OCI-M1 (cell line): ENCODE results near the gene KCNQ1.

Source experiments
- DNase-seq: peaks from one replicate; lab custom pipeline; 2025; lab: John Stamatoyannopoulos, UW

The KCNQ1 gene

DNA sequence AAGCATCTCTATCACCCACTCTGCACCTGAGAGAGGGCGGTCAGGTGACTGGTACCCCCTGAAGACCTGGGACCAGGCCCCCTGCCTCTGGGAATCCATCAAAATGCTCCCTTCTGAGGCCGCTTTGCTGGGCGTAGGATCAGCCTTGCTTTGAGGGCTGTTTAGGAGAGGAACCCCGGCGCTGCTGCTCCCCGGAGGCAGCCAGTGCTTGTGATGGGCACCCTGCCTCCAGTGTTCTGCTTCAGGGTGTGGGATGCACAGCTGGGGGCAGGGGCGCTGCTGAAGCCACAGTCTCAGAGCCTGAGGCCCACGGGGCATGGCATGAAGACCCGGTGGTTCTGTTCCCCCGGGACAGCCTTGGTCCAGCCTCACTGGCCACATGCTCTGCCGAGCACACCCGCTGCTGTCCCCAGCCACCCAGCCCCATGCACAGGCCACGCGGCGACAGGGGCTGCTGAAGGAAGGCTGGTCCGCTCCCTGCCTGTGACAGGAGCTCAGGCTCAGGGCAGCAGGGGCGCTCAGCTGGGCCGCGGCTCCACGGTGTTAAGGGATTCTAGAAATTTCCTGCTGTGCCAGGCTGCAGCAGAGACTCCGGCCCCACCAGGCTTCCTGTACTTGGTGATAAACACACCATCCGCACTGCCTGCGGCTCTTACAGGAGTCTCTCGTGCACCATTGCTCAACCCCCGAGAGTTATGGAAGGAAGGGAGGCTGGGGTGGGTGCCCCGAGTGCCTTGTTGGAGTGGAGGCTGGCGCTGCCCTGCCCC is 91.0 kb downstream of the KCNQ1 start:
- DNase-seq = no peak

DNA sequence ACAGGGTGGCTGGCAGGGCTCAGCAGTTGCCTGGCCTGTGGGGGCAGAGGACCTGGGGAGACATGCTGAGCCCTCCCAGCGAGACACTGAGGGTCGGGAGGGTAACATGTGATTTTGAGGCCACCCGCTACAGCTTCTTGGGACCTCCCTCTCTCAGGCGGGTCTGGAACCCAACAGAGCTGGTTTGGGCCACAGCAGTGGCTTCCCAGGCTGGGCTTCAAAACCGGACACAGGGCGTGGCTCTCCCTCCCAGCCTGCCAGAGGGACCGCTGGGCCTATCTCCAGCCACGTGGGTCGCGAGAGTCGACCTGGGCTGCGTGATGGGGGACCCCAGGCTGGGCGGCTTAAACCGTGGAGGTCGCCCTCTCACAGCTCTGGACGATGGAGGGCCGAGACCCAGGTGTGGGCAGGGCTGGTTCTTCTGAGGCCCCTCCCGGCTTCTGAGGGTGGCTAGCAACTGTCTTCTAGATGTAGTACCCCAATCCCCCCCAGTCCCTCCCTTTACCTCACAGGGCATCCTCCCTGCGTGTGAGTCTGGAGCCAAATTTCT is 91.7 kb downstream of the KCNQ1 start:
- DNase-seq = no peak

DNA sequence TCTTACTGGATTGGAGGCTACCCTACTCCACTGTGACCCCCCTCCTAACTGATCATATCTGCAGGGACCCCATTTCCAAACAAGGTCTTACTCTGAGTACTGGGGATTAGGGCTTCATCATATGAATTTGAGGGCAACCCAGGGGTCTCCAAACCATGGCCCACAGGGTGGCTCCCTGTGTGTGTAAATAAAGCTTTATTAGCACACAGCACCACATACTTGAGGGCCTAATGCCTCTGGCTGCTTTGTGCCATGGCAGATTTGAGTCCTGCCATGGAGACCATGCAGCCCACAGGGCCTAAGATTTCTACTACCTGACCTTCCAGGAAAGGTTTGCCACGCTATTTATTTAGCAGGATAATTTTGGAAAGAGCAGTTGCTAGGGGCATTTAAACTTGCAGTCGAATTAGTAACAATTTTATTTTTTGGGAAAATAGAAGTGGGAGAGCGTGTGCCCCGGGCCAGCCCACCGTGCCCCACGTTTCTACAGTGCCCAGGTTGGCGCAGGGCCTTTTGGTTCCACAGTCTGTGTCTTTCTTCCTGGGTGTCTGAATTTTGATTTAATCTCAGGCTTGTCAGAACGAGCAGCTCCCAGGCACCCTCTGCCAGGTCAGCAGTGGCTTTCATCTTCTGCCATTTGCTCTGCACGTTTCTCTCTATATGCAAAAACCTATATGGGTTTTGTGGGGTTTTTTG is 92.3 kb downstream of the KCNQ1 start:
- no peak for DNase-seq

DNA sequence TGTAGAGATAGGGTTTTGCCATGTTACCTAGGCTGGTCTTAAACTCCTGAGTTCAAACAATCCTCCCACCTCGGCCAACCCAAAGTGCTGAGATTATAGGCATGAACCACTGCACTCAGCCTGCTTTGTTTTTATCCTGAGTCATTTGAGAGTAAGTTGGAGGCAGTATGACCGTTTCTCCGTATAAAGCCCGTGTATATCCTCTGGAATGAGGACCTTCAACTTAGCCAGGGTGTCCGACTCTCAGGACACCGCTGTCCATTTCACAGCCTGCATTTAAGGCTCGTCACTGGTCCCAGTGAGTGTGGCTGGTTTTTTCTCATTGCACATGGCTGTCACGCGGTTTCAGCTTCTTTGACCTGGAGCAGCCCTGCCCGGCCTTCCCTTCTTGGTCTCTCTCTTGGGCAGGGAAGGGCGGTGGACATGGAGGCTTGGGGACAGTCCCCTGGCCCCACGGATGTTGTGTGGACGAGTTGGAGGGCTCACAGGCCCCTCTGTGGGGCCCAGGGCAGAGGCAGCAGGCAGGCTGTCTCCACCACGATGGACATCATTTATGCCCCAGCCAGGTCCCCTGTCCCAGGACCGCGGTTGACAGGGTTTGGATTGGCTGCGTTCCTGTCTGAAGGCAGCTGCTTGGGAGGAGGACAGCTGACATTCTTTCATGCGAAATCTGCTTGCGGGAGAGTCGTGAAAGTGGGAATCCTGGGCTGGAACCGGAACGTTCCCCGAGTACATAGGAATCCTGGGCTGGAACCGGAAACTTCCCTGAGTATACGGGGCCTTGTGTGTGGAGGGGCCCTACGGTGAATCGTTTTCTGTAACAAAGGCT is 93.3 kb downstream of the KCNQ1 start:
- DNase-seq = no peak

DNA sequence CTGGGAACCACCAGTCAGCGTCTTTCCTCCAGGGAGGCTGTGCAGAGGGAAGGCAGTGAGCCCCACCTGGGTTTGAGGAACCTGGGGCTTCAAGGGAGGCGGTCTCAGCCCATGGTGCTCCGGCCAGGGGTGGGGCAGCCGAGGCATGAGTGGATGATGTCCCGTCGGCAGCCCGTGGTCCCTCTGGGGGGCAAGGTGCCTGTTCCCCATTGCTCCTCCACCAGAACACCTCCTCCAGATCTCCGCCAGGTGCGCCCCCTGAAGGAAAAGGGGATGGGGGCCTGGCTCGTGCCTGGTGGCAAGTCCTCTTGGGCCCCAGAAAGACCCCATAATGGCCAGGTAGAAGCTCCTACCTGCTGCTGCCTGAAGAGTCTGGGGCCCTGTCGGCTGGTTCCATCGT is 94.1 kb downstream of the KCNQ1 start:
- DNase-seq = no peak

DNA sequence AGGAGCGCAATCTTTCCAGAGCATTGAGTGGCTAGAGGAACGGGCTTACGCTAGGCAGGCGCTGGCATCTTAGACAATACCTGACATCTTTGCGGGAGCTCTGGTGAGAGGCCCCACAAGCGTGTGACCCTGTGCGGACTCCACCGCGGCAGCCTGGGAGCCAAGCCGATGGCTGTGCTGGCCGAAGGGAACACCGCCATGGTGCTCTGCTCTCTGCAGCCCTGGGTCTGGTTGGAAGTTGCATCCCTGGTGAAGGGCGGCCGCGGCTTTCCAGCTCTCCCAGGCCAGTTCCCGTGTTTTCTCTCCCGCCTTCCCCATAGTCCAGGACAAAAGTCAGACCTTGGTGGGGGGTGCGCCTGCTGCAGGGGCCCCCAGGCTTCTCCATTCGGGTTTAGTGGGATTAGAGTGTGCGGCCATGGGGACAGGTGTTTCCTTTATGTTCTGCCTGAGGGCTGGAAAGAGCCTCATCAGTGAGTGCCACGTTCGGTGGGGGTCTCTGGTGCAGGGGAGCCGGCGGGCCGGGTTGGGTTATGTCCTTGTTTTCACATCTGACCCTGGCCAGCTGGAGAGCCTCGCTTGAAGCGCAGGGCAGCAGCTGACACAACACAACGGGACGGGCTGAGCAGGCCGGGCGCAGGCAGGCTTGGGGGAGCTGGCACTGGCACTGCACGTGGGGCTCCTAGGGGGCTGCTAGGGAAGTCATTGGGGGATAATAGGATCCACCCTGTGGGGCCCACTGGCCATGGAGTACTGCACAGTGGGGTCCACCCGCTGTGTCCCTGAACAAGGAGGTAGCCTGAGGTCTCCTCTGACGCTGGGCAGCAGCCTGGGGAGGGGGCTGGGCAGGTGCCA is 94.8 kb downstream of the KCNQ1 start:
- no peak for DNase-seq

DNA sequence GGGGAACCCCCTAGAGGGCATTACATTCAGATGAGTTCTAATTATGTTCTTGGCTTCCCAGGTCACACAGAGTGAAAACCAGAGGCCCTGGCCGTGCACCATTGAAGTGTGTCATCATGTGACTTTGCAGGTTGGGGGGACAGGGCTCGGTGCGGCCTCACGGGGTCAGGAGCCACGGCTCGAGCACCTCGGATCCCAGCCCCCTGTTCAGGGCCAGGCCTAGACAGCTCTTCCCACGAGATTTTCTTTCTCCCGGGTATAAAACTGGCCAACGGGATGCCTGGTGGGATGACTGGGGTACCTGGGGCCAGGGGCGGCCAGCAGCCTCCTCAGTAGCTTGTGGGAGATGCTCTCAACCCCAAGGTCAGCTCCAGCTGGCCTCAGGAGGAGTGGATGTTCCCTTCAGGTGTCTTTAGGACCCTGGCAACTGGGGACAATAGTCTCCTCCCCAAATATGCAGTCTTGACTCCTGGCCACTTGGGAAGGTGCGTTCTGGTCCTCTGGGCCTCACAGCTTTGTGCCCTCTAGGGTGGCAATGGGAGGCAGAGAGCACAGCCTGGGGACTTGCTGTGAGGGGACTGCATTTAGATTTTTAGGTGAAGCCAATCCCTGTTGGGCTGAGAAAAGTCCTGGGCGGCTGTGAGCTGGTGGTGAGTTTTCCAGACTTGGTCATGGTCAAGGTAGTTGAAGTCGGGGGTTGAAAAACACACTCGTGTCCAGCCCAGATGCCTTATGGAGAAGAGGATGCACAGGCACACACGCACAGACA is 95.6 kb downstream of the KCNQ1 start:
- DNase-seq = no peak

DNA sequence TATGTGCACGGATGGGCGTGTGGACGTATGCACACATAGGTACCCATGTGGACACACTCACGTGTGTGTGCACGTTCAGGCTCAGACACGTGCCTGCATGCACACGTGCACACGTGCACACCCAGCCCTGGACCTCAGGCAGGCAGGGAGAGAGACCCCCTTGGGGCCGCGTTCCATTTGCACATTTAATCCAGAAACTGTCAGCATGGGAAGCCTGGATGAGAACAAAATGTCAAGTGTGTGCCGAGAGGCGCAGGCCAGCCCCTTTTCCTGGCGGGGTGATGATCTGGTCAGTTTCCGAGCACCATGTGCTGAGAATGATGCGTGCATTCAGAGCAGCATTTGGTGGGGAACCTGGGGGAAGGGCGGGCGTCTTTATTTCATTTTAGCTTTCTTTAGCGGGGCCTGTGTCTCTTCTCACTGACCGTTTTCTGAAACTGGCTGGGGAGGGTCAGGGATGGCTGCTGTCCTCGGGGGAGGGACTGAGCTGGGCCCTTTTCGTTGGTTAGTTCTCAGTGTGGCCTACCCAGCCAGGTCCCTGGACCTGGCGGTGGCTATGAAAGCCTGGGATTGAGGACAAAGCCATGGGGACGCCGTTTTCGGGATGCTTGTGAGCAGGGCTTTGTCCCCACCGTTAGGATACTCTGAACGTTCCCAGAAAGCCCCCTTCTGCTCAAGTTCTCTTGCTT is 96.3 kb downstream of the KCNQ1 start:
- no peak for DNase-seq

DNA sequence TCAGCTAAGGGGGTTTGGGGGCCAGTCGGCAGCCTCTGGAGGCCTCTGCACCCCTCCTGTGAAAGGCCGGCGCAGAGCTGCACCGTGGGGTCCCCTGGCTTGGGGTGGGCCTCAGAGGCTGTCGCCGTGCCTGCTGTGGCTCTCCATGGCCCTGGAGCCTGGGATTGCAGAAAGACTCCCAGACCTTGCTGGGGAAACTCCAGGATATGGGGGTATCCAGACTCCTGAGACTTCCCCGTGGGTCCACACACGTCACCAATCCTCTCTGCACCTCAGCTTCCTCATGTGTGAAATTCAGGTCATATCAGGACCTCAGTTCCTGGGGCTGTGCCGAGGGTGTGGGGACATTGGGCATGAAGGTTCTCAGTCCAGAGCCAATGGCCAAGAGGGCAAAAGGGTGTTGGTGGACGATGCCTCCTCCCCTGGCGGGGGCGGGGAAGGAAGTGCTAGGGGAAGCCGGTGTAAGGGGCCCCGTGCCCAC is 97.1 kb downstream of the KCNQ1 start:
- no peak for DNase-seq

DNA sequence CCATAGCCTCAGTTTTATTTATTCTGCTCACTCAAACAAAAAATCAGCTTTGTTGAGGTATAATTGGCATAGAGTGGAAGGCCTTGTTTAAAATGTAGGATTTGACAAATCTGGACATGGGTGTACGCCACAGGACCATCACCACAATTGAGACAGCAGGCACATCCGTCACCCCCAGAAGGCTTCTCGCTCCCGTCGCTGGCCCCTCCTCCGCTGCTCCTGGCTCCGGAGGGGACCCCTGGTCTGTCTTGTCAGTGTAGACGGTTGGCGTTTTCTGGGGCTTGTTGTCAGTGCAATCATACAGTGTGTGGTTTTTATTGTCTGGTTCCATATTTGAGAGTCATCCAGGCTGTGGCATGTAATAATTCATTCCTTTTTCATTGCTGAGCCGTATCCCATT is 97.6 kb downstream of the KCNQ1 start:
- no peak for DNase-seq

DNA sequence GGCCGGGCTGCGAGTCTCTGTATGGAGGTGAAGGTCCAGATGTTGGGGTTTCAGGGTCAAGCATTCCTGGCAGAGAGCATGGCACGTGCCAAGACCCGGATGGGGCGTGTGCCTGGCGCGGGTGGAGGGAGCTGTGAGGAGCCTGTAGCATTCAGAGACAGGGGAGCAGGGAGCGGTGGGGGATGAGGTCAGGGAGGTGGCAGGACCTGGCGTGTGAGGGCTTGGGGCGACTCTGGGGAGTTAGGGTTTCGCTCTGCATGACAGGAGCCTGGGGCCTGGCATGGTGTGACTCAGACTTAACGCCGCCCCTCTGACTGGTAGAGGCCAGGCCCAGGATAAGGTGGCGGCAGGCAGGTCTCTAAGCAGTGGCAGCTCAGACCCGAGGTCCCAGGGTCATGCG is 103.0 kb downstream of the KCNQ1 start:
- no peak for DNase-seq

DNA sequence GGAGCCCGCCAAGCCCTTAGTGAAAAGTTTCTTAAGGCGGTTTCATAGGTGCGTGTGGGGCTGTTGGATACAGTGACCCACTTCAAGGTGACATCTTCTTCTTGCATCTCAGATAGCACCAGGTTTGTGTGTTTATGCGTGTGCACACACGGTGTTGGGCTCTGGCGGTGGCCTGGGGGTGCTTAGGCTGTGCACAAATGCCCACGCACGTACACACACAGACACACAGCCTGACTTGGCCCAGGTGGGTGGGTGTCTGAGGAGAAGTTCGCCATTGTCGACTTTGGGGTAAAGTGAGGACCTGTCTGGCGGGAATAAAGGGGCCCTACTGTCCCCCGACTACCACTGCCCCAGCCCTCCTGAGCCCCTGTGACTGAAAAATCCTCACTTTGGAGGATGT is 103.8 kb downstream of the KCNQ1 start:
- DNase-seq = no peak

DNA sequence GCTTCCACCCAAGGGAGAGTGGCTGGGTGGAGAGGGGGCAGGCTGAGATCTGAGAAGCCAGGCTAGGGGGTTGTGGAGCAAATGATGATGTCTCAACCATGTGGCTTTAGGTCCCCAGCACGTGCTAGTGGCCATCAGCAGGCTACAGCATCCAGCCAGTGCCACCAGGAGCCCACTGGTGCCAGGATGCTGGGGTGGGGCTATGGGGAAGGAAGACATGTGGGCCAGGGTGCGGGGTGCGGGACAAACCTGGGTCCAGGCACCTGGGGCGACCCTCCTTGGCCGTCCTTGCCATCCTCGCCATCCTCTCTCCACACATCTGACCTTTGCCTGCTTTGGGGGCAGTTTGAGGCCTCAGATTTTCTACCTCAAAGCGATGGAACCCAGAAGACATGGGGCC is 104.3 kb downstream of the KCNQ1 start:
- DNase-seq = no peak

DNA sequence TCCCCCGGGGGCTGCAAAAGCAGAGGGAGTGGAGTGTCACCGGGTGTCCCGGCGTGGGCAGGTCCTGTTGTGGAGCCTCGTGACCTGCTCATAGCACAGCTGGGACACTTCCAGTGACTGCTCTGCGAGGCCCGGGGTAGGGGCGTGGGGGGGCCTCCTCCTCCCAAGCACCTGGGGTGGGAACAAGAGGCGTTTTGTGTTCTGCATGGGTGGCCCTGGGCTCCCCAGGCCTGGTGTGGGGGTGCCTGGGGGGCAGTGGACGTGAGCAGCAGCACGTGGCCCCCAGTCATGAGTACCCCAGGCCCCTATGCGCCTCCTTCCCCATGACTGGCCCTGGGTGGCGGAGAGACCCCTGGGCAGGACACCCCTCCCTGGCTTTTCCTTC is 104.7 kb downstream of the KCNQ1 start:
- DNase-seq = no peak

DNA sequence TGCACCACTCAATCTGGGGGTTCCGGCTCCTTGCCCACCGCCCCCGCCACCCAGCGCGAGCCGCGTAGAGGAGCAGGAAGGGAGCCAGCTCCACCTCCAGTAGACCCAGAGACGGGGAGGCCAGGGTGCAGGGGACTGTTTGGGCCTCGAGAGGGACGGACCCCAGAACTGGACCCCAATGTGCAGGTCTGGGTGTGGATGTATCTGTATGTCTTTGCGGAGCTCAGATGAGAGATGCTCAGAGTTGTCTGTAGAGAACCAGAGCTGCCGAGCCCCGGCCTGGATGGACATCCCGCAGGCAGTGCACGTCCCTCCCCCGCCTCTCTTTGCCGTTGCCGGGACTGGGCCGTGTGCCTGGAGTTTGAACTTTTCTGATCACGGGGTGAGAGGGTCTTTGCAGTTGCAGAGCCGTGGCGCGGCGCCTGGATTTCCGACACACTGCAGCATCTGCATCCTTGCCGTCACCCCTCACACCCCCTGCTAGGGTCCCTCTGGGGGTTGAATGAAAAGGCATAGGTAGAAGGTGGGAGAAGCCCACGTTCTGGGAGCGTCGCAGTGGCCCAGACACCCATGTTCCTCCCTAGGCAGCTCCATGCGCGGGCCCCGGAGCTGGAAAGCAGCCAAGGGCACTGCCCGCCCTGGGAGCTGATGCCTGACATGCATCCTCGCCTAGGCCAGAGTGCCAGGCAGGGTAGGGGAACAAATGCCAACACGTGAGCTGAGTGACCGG is 105.2 kb downstream of the KCNQ1 start:
- DNase-seq = no peak

DNA sequence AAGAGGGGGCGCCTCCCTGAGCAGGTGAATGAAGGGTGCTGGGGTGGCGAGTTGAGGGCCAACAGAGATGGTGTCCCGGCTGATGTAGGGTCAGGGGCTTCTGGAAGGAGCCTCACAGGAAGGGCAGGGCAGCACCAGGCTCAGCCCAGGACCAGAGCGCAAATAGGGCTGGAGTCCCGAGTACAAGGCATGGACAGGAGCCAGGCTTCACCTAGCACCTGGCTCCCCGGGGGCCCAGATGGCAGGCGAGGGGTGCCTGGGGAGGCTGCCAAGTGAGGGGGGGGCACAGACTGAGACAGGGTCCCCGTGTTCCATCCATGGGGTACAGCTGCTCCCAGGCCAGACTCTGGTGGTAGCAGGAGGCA is 105.8 kb downstream of the KCNQ1 start:
- no peak for DNase-seq

DNA sequence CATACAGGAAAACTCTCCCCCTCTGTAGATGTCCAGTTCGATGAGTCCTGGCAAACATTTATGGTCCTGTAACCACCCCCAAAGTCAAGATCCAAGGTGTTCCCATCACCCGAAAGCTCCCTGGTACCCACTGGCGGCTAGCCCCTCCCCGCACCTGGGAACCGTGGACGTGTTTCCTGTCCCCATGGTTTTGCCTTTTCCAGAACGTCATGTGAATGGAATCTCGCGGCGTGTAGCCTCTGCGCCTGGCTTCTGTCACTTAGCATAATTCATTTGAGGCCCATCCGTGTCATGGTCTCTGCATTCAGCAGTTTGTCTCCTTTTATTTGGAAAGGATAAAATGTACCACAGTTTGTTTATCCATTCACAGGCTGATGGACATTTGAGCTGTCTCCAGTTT is 106.3 kb downstream of the KCNQ1 start:
- no peak for DNase-seq

DNA sequence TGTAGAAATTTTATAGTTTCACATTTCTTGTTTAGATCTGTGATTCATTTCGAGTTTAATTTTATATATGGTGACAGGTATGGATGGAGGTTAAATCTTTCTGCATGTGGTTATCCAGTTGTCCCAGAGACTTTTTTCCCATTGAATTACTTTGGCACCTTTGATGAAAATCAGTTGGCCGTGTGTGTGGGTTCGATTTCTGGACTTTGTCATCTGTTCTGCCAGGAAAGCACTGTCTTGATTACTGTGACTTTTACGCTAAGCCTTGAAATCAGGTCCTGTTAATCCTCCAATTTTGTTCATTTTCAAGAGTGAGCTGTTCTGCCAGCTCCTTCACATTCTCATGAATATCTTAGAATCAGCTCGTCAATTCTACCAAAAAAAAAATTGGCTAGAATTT is 107.4 kb downstream of the KCNQ1 start:
- no peak for DNase-seq

DNA sequence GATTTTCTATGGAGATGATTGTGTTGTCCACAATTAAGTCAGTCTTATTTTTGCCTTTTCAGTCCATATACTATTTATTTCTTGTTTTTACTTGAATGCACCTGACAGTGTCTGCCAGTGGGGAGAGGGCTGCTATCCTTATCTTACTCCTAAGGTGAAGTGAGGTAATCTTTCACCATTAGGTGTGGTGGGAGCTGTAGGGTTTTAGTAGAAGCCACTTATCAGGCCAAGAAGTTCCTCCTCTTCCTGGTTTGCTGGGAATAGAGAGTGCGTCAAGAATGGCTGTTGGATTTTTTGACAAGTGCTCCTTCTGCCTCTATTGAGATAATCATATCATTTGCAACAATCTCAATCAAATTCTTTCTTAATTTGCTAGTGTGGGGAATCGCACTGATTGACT is 108.4 kb downstream of the KCNQ1 start:
- DNase-seq = no peak

DNA sequence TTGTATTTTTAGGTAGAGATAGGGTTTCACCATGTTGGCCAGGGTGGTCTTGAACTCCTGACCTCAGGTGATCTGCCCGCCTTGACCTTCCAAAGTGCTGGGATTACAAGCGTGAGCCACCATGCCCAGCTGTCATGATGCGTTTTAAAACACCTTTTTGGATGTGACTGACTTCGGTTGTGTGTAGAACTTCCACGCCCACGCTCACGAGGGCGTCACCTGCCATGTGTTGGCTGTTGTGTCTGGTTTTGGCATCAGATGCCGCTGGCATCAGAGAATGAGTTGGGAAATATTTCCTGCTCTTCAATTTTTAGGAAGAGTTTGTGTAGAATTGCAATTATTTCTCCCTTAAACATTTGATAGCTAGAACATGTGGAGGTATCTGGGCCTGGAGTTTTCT is 109.1 kb downstream of the KCNQ1 start:
- no peak for DNase-seq
